Stomach (tissue), 9 donors: Measurements from ENCODE around the gene PRSS27. TPM values are rescaled to one million over a fixed set of nuclear protein-coding genes. Genes with fewer than 3 reads are reported as not detected.

Experiments
- DNase-seq, 2 donors: peaks; one replicate each; pipeline versions ENCODE4 v3.0.0 to v3.0.0-alpha.2; 2013 to 2019
- H3K27ac ChIP-seq, 5 donors: fragments of 200-600 bp in 4 of 5; sonication (generic) in 4 of 5; one replicate each; pipeline ENCODE4 v1.5.1; 2013 to 2019; ENCODE audit warnings: mild to moderate bottlenecking in 1 of 5, moderate library complexity in 1 of 5
- H3K27me3 ChIP-seq, 3 donors: fragments of 200-600 bp; sonication (generic); one replicate each; pipeline ENCODE4 v1.5.1; 2017 to 2019; ENCODE audit warnings: mixed run types in 1 of 3
- H3K36me3 ChIP-seq, 4 donors: fragments of 200-600 bp; sonication (generic); 1 replicate in 3 of 4; 2 replicates in 1 of 4; pipeline ENCODE4 v1.5.1; 2016 to 2019
- H3K4me1 ChIP-seq, 4 donors: fragments of 200-600 bp; sonication (generic); one replicate each; pipeline ENCODE4 v1.5.1; 2016 to 2019
- H3K4me3 ChIP-seq, 4 donors: fragments of 200-600 bp; sonication (generic) in 3 of 4; one replicate each; pipeline ENCODE4 v1.5.1; 2016 to 2019; ENCODE audit warnings: mild to moderate bottlenecking in 1 of 4
- H3K9me3 ChIP-seq, 4 donors: fragments of 200-600 bp; sonication (generic); one replicate each; pipeline ENCODE4 v1.5.1; 2016 to 2019
- EP300 ChIP-seq: sonication (generic); formaldehyde crosslinking; IDR thresholded peaks from one replicate; pipeline ENCODE4 v1.6.1; 2017; ENCODE audit warnings: antibody characterized with exemption
- POLR2A ChIP-seq, 4 donors: fragments of 450-650 bp; IDR thresholded peaks; one replicate each; pipeline ENCODE4 v1.6.1; 2016; ENCODE audit warnings: antibody characterized with exemption in 4 of 4, control low read depth in 2 of 4, mild to moderate bottlenecking in 1 of 4, moderate library complexity in 1 of 4
- POLR2AphosphoS5 ChIP-seq, 3 donors: sonication (generic); formaldehyde crosslinking; IDR thresholded peaks; one replicate each; pipeline ENCODE4 v1.6.1; 2016; ENCODE audit warnings: antibody characterized with exemption in 3 of 3
- WGBS, 5 donors: extraction: QIAGEN DNeasy Blood & Tissue Kit in 3 of 5; methylation state at CpG; one replicate each; pipeline versions ENCODE4 v1.1.5 to v1.1.7; 2013 to 2018; 5-methylcytosine and 5-hydroxymethylcytosine counted together
- intact Hi-C: fragments of 100-400 bp; cut with DNase I; formaldehyde crosslinking; loops from one replicate; pipeline ENCODE4 v1.15.1; 2023; ENCODE audit warnings: low total_unique reads
- polyA plus RNA-seq, 3 donors: library from polyadenylated mRNA; stranded (reverse); fragments of 200-250 nt; gene quantifications; one replicate each; pipeline ENCODE4 v1.2.3, GENCODE V29; 2013
- total RNA-seq, 5 donors: library from RNA; depleted of rRNA; stranded (reverse); fragments of >200 nt; gene quantifications; one replicate each; pipeline versions ENCODE4 v1.1.0 to v1.2.3, GENCODE V29; 2014 to 2016
- TF ChIP-seq, protein P1 (sequence below), 7 experiments: fragments of 450-650 bp in 4 of 7; fragments of 200-600 bp in 3 of 7; sonication (generic) in 3 of 7; IDR thresholded peaks; one replicate each; pipeline ENCODE4 v1.5.1; 2016 to 2019; ENCODE audit warnings: antibody characterized with exemption in 7 of 7, control low read depth in 2 of 7, mild to moderate bottlenecking in 1 of 7
- donor health status: healthy with polysubstance abuse.
- donor health status: Bipolar disorder and iron deficiency.
- donor health status: healthy.

PRSS27 gene
- total and polyA plus RNA-seq, 8 donors = 0.50 to 74.4 (median 0.66) TPM; not detected in 4

DNA sequence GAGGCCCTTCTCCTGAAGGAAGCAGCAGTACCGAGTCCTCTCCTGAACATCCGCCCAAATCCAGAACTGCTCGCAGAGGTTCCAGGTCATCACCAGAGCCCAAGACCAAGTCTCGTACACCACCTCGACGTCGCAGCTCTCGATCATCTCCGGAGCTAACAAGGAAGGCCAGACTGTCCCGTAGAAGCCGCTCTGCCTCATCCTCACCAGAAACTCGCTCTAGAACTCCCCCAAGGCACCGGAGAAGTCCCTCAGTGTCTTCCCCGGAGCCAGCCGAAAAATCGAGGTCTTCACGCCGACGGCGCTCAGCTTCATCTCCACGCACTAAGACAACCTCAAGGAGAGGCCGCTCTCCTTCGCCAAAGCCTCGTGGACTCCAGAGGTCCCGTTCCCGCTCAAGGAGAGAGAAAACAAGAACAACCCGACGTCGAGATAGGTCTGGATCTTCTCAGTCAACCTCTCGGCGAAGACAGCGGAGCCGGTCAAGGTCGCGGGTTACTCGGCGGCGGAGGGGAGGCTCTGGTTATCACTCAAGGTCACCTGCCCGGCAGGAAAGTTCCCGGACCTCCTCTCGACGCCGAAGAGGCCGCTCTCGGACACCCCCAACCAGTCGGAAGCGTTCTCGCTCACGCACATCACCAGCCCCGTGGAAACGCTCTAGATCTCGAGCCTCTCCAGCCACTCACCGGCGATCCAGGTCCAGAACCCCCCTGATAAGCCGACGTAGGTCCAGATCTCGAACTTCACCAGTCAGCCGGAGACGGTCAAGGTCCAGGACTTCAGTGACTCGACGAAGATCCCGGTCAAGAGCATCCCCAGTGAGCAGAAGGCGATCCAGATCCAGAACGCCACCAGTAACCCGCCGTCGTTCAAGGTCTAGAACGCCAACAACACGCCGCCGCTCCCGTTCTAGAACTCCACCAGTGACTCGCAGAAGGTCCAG is 45.7 kb upstream of the PRSS27 start:
- no peak for DNase-seq
- no peak overlapping the region for H3K4me3 ChIP-seq
- no peaks in the 10 kb centered on the region for H3K27me3 ChIP-seq
- WGBS, 5 donors = 96 to 98% (median 98%) methylated on average over 73 of the region's 73 CpGs
- intact Hi-C loops = no loop called here
- H3K4me1 ChIP-seq = peaks cover 20 to 40% (median 33%) of the 10 kb centered on the region in 4 donors
- no peaks in the 10 kb centered on the region for H3K9me3 ChIP-seq
- no peak overlapping the region for H3K27ac ChIP-seq
- peaks cover 100% of the 10 kb centered on the region in 4 donors for H3K36me3 ChIP-seq
- TF ChIP-seq, protein P1, sequence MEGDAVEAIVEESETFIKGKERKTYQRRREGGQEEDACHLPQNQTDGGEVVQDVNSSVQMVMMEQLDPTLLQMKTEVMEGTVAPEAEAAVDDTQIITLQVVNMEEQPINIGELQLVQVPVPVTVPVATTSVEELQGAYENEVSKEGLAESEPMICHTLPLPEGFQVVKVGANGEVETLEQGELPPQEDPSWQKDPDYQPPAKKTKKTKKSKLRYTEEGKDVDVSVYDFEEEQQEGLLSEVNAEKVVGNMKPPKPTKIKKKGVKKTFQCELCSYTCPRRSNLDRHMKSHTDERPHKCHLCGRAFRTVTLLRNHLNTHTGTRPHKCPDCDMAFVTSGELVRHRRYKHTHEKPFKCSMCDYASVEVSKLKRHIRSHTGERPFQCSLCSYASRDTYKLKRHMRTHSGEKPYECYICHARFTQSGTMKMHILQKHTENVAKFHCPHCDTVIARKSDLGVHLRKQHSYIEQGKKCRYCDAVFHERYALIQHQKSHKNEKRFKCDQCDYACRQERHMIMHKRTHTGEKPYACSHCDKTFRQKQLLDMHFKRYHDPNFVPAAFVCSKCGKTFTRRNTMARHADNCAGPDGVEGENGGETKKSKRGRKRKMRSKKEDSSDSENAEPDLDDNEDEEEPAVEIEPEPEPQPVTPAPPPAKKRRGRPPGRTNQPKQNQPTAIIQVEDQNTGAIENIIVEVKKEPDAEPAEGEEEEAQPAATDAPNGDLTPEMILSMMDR (IDR thresholded peaks at IDR 0.05) = no peak
- TF ChIP-seq EP300 (no peak), POLR2A (IDR thresholded peaks at IDR 0.05) (no peak), POLR2AphosphoS5 (IDR thresholded peaks at IDR 0.05) (no peak)

DNA sequence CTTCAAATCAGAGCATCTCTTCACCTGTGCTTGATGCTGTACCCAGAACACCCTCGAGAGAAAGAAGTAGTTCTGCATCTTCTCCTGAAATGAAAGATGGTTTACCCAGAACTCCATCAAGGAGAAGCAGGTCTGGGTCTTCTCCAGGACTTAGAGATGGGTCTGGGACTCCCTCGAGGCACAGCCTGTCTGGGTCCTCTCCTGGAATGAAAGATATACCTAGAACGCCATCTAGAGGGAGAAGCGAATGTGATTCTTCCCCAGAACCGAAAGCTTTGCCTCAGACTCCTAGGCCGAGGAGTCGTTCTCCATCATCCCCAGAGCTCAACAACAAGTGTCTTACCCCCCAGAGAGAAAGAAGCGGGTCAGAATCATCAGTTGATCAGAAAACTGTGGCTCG is 44.7 kb upstream of the PRSS27 start:
- H3K27me3 ChIP-seq = no peaks in the 10 kb centered on the region
- intact Hi-C loops = no loop called here
- no peak for TF ChIP-seq POLR2A (IDR thresholded peaks at IDR 0.05)
- TF ChIP-seq EP300 = no peak
- TF ChIP-seq, protein P1 (IDR thresholded peaks at IDR 0.05) = no peak
- TF ChIP-seq POLR2AphosphoS5 (IDR thresholded peaks at IDR 0.05) = no peak
- peaks cover 100% of the 10 kb centered on the region in 4 donors for H3K36me3 ChIP-seq
- DNase-seq = no peak
- H3K4me3 ChIP-seq = no peak overlapping the region
- 89 to 99% (median 94%) methylated on average over 8 to 9 of the region's 9 CpGs for WGBS, 5 donors
- H3K4me1 ChIP-seq = peaks cover 16 to 33% (median 27%) of the 10 kb centered on the region in 4 donors
- H3K9me3 ChIP-seq = no peaks in the 10 kb centered on the region
- no peak overlapping the region for H3K27ac ChIP-seq

DNA sequence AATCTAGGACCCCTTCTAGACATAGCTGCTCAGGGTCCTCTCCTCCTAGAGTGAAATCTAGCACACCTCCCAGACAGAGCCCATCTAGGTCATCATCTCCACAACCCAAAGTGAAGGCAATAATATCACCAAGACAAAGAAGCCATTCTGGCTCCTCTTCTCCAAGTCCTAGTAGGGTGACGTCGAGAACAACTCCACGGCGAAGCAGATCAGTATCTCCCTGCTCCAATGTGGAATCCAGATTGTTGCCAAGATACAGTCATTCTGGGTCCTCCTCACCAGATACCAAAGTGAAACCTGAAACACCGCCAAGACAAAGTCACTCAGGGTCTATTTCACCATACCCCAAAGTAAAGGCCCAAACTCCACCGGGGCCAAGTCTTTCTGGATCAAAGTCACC is 43.1 kb upstream of the PRSS27 start:
- Histone ChIP-seq H3K9me3 (no peaks in the 10 kb centered on the region), H3K36me3 (peaks cover 100% of the 10 kb centered on the region in 4 donors), H3K4me3 (no peak overlapping the region), H3K4me1 (peaks cover under 1 to 31% (median 15%) of the 10 kb centered on the region in 4 donors), H3K27me3 (no peaks in the 10 kb centered on the region), H3K27ac (no peak overlapping the region)
- intact Hi-C loops = no loop called here
- DNase-seq = no peak
- WGBS, 5 donors = 90 to 97% (median 95%) methylated on average over 6 of the region's 6 CpGs
- TF ChIP-seq EP300 (no peak), POLR2AphosphoS5 (IDR thresholded peaks at IDR 0.05) (no peak), POLR2A (IDR thresholded peaks at IDR 0.05) (no peak)
- TF ChIP-seq, protein P1 (IDR thresholded peaks at IDR 0.05) = no peak

DNA sequence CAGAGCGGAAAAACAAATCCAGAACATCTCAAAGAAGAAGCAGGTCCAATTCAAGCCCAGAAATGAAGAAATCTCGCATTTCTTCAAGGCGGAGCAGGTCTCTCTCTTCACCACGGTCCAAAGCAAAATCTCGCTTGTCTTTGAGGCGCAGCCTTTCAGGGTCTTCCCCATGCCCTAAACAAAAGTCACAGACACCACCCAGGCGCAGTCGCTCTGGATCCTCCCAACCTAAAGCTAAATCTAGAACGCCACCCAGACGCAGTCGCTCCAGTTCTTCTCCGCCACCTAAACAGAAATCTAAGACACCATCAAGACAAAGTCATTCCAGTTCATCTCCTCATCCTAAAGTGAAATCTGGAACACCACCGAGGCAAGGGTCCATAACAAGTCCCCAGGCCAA is 42.7 kb upstream of the PRSS27 start:
- Histone ChIP-seq H3K36me3 (peaks cover 100% of the 10 kb centered on the region in 4 donors), H3K9me3 (no peaks in the 10 kb centered on the region), H3K27me3 (no peaks in the 10 kb centered on the region), H3K4me1 (peaks cover 1 to 31% (median 15%) of the 10 kb centered on the region in 4 donors), H3K4me3 (no peak overlapping the region), H3K27ac (no peak overlapping the region)
- no peak for DNase-seq
- intact Hi-C loops = no loop called here
- TF ChIP-seq, protein P1 (IDR thresholded peaks at IDR 0.05) = no peak
- no peak for TF ChIP-seq EP300
- TF ChIP-seq POLR2AphosphoS5 (IDR thresholded peaks at IDR 0.05) = no peak
- no peak for TF ChIP-seq POLR2A (IDR thresholded peaks at IDR 0.05)
- WGBS, 5 donors = 97 to 99% (median 98%) methylated on average over 13 of the region's 13 CpGs
